ENCODE data around the gene COL26A1.

COL26A1 gene

DNA sequence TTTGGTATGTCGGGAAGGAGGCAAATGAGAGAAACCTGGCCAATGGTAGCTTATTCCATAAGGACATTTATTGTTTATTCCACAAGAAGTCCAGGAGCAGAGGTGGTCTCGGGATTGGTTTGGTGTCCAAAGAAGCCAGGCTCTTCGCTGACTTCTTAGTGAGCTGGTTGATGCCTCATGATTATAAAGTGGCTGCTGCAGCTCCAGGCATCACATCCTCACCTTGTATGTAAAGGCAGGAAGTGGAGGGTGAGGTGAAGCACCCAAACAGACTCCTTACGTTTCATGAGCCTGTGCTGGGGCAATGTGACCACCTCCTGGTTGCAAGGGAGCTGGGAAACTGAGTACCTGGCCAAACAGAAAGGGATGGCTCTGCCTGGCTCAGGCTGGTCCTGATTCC lies 174.0 kb downstream of the COL26A1 start:
- DNase-seq, result no peak

DNA sequence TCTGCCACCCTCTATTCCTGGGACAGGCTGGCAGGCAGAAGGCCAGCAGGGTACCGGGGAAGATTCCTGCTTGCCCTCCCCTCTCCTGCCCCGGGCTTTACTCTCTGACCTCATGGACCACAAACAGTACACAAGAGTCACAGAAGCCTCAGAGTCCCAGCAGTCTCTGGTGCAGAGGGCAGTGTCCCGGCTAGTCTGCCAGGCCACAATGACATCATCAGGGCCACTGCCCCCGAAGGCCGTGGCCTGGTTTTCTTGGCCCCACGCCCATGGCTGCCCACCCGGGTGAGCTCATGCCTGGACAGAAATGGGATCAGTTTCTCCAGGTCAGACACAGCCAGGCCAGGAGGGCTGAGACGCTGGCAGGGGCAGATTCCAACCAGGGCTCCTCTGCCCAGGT lies 174.5 kb downstream of the COL26A1 start:
- peak; percentile 62 for DNase-seq

DNA sequence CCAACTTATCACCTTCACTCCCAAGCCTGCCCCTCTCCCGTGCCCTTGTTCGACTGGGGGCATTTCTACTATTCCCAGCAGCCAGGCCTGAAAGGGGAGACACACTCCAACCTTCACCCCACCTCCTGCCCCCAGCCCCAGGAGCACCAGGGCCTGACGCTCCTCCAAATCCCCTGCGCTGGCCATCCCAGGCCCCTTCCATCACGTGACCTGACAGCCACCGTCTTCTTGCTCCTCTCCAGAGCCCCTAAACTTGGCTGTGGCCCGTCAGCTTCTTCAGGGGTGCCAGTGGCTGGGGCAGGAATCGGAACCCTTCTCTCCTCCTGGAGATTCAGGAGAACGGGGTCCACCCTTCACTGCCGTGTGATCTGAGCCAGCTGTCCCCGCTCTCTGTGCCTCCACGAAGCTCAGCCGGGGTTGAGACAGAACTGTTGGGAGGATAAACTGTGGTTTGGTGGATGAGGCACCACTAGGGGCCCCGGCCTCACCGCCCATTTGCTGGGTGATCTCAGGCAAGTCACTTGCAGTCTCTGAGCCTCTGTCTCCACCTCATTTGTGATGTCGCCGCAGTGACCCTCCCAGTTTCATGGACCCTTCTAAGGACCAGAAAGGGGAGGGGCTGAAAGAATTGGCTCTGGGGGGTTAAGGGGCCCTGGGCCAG lies 175.4 kb downstream of the COL26A1 start:
- no peak for DNase-seq

DNA sequence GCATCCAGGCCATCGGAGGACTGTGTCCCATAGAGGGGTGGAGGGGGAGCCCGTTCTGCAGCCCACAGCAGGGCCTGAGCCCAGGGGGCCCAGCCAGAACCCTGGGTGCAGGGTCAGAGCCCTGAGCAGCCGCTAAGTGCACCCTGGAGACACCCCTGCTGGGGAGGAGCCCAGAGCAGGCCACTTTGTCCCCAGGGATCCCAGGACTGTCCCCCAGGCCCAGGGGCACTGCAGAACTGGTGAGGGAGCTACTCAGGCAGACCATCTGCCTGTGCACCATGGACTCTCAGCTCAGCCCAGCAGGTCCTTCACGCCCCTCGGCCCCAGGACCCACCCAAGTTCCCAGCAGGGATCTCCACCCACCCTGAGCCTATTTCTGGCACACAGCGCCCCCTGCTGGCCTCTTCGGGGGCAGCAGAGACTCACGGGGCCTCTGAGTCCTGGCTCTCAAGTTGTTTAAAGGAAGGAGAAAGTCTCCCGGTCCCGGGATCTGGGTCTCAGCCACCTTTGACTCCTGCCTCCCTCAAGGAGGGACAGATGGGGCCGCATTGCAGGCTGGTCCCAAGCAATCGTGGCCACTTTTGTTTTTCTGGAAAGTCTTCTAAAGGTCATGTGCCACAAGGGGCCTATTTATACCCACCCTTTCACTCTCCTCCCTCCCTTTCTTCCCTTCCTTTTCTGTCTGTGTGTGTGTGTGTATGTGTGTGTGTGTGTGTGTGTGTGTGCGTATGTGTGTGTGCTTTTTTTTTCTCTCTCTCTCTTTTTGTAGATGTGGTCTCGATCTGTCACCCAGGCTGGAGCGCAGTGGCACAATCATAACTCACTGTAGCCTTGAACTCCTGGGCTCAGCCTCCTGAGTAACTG lies 176.2 kb downstream of the COL26A1 start:
- DNase-seq, result peak; percentile 72

DNA sequence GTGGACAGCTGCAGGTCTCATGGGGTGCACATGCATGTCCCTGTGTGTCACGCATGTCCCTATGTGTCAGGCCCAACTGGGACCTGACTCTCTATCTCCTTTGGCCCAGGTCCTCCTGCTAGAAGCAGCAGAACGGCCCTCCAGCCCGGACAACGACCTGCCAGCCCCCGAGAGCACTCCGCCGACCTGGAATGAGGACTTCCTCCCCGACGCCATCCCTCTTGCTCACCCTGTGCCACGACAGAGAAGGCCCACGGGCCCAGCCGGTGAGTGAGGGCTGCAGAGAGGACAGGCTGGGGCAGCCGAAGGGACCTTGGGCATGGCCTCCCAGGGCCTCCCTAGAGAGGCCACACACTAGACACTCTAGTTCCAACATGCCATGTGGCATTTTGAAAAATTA lies 177.1 kb downstream of the COL26A1 start:
- no peak for DNase-seq

DNA sequence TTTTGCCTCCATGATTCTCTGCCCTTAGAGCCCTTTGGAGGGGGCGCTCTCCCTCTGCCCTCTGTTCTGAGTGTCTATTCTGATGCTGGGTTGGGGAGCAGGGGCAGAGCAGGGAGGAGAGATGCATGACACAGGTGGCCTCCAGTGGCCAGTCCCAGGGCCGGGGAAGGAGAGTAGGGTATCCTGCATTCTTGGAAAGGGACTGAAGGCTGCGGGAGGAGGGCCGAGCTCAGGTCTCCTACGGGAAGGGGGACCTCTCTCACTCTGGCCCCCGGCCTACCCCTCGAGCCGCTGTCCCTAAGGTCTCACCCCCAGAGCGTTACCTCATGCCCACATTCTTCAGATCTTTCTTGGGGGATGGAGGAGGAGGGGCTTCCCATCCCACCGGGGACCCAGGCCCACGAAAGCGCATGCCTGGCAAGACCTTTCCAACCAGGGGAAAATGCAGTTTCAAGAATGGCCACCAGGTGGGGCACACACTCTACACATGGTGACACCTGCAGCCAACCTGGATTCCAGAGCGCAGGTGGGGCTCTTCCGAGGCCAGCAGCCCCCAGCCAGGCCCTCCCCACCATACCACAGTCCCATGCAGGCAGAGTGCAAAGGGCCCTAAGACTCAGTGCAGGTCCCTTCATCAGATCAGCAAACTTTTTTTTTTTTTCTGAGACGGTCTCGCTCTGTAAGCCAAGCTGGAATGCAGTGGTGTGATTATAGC lies 180.0 kb downstream of the COL26A1 start:
- peak; percentile 69 for DNase-seq

DNA sequence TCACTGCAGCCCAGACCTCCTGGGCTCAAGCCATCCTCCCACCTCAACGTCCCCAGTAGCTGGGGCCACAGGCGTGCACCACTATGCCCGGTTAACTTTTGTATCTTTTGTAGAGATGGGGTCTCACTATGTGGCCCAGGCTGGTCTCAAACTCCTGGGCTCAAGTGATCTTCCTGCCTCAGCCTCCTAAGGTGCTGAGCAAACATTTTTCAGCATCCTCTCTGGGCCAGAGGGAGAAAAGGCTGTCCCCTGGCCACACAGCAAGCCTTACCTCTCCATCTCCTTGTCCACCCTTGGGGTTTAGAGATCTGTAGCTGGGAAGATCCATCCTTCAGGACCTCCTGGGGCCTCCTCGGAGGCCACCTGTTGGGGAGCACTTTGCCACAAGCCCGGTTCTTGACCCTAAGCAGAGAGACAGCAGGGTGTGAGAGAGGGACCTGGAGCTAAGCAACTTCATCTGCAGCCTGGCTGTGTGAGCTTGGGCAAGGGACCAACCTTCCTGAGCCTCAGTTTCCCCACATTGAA lies 180.6 kb downstream of the COL26A1 start:
- no peak for DNase-seq

DNA sequence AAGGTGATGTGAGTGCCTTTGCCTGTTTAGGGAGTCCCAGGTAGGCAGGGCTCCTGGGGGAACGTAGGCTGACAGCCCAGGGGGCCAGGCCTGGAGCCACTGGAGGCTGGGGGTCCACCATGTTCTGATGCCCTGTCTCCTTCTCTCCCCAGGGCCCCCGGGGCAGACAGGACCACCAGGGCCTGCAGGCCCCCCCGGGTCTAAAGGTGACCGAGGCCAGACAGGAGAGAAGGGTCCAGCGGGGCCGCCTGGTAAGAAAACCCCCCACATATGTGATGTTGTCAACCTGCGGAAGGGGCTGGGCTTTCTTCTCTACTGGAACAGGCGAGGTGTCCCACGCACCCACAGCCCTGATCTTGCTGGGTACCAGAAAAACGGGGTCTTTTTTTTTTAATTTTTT lies 181.2 kb downstream of the COL26A1 start:
- no peak for DNase-seq

DNA sequence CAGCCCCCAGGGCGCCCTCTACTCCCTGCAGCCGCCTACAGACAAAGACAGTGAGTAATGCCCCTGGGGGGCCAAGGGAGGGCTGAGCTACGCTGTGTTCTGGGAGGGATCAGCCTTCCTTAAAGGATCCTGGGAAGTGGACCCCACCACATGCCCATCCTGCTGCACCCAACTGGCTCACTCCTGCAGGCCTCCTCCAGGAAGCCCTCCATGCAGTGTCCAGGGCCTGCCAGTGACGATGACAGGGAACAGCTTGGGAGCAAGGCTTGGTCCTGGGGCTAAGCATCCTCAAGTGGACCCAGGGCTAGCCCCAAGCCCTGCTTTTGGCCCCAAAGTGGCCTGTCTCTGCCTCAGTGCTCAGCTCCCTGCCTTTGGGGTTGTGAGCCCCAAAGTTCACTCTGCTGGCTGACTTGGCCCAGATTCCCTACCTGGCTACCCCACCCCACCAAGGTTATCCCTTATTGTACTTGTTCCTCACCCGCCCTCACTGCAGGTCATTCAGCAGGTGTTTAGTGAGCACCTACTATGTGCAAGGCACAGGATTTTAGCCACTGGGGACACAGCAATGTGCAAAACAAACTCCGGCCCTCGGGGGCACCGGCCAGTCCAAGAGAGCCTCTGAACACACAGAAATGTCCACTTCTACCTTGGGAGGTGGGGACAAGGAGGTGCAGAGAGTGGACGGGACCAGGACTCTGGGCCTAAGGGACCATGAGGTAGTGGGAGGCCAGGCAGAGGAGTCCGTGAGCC lies 182.9 kb downstream of the COL26A1 start:
- peak; percentile 3 for DNase-seq

DNA sequence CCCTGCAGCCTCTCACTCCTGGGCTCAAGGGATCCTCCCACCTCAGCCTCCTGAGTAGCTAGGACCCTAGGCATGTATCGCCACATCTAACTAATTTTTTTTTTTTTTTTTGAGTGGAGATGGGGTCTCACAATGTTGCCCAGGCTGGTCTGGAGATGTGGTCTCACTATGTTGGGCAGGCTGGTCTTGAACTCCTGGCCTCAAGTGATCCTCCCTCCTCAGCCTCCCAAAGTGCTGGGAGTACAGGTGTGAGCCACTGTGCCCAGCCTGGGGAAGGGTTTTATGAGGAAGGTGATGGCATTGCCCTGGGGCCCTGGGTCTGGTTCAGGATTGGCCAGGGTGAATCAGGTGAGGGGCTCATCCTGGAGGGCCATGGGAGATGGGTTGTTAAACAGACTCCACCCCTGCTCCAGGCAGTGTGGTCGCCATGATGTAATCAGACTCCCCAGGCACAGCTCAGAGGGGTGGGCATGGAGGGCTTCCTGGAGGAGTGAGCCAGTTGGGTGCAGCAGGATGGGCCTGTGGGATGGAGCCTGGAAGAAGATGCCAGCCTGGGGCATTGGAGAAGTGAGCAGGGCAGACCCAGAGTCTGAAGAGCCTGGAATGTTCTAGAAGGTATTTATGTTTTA lies 183.7 kb downstream of the COL26A1 start:
- peak; percentile 14 for DNase-seq

DNA sequence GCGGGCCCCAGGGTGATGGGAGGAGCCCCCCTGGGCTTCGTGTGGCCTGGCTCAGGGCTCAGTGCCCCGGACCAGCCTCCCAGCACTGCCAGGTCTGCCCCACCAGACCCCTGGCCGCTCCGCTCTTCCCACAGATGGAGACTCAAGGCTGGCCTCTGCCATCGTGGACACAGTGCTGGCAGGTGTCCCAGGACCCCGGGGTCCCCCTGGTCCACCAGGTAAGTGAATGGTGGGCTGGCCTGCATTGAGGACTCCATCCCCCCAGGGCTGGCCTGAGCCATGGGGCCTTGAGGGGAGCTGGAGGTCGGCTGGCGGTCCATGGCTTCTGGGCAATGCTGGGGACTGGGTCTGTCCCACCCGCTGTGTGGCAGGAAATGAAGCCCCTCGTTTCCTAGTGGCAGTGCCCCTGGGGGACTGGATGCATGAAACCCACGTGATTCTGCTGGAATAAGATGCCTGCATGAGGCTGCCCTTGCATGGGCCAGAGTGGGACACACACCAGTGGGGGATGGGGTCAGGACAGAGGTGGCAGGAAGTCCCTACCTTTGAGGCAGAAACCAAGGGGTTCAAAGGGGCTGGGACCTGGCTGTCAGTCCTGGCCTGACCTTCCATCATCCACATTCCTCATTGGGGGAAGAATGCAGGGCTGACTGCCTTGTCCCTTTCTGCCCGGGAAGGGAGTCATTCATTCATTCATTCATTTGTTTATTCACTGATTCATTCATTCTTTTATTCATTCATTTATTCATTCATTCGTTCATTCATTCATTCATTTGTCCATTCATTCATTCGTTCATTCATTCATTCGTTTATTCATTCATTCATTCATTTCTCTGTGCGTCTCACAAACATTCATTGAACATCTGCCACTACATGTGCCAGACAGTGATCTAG lies 184.6 kb downstream of the COL26A1 start:
- DNase-seq, result peak; percentile 13

DNA sequence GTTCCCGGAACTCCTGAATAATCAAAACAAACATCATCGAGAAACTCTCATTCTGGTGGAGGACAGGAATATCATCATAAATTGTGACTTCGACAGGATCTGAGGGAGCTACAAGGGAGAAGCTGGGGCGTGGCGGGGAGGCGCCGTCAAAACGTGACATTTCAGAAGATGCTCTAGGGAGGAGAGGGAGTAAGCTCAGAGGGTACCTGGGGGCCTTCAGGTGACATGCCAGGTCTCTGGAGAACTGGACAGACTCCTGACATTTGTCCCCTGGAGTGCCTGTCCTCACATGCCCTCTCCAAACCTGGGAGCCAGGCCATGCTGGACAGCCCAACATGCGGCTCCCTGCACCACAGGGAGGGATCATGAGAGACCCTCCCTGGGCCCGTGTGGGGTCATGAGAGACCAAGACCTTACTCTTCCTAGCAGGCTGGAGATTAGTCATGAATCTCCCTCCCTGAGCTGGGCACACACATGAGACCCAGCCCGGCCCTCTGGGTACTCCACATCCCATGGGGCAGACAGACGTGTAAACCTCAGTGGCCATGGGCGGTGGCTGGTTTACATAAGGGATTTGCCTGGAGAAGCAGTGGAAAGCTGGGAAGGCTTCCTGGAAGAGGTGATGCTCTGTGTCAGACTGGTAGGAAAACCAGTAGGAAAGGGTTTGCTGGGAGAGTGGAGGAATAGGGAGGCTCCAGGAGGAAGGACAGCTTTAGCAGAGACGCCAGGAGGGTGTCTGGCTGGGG lies 185.4 kb downstream of the COL26A1 start:
- peak; percentile 11 for DNase-seq

DNA sequence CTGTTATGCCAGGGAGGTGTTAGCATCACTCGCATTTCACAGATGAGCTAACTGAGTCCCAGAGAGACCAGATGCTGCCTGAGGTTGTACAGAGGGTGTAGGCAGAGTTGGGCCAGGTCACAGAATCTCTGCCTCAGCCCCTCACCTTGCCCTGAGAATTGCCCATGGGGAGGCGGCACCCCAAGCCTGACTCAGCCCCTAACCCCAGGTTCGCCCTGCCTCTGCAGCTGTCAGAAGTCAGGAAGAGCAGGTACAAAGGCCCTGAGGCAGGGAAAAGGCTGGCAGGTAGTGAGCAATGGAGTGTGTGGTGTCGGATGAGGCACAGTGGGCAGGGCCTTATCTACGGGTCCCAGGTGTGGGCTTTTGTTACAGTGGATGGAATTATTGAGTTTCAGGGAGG lies 187.1 kb downstream of the COL26A1 start:
- peak; percentile 2 for DNase-seq

DNA sequence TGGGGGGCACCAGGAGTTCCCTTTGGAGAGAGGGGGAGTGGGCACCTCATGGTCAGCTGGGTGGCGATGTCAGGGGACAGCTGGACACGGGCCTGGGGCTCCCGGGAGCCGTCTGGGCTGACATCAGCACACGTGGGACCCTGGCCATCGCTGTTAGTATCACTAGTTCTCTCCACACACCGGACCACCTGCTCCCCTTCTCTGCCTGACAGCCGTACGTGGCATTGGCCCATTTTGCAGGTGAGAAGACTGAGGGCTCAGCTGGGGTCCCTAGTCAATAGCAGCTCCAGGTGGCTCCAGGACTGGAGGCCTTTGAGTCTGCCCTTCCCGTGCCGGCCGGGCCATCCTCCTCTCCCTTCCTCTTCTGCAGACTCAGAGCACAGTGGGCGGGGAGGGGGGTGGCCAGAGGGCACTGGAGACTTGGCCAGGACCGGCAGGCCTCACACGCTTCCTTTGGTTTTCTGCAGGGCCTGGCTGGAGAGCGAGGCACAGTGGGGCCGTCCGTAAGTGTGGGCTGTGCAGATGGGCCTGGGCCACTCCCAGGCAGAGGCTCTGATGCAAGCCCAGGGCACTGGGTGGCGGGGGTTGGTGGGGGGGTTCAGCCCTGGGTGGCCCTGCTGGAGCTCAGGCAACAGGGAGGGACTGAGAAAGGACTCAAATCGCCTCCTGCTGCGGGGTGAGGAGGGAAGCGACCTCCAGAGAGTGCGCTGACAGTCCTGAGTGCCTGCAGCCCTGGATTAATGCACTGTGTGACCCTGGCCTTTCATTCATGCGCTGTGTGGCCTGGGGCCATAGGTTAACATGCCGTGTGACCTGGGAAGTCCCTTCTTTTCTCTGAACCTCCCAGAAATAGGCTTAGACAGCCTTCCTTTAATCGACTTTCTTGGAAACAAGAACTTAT lies 188.2 kb downstream of the COL26A1 start:
- peak; percentile 51 for DNase-seq

DNA sequence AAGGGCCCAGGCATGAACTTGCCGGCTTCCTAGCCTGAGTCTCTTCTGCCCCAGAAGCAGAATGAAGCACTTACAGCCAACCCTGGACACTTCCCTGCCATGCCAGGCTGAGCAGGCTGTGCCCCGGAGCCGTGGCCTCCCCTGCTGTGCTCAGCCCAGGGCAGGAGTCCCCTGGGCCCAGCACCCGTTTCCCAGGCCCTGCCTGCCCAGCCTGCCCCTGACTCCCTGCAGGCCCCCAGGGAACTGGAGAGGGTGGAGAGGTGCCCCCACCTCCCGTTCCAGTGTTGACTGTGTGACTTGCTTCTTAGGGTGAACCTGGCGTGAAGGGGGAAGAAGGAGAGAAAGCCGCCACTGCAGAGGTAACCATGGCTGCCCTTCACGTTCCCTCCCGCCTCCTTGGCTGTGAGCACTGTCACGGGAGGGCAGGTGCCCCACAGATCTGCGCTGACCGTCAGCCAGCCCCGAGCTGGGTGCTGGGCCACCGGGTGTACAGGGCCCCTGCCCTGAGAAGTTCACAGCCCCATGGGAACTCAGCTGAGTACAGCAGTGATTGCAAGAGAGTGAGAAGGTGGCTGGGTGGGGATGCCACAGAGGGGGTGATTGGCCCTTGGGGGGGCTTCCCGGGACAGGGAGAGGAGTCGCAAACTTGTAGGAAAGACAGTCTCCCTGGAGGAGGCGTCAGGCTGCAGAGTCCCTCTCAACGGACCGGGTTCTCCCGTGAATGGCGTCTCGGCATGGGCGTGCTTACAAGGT lies 190.5 kb downstream of the COL26A1 start:
- DNase-seq, result no peak

DNA sequence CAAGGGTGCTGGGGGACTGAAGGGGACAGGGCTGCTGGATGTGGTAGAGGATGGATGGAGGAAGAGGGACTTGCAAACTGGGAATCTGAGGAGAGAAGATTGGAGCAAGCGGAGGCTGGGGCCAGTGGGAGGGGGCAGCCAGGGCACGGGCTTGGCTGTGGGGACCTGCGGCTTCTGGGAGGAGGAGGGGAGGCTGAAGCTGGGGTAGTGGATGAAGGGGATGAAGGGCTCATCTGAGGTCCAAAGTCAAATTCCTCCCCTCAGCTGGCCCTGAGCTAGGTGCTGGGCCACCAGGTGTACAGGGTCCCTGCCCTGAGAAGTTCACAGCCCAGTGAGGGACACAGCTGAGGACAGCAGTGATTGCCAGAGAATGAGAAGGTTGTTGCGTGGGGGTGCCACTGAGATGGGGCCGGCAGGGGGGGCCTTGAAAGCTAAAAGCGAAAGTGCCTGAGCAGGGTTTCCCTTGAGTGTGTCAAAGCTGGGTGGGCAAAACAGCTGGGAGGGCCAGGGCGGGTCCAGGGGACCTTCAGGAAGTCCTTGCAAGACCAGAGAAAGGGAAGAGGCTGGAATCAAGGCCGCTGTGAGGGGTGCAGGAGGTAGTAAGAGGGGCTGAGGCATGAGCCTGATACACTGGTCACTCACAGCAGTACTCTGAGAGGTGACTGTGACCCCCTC lies 191.2 kb downstream of the COL26A1 start:
- DNase-seq, result no peak

DNA sequence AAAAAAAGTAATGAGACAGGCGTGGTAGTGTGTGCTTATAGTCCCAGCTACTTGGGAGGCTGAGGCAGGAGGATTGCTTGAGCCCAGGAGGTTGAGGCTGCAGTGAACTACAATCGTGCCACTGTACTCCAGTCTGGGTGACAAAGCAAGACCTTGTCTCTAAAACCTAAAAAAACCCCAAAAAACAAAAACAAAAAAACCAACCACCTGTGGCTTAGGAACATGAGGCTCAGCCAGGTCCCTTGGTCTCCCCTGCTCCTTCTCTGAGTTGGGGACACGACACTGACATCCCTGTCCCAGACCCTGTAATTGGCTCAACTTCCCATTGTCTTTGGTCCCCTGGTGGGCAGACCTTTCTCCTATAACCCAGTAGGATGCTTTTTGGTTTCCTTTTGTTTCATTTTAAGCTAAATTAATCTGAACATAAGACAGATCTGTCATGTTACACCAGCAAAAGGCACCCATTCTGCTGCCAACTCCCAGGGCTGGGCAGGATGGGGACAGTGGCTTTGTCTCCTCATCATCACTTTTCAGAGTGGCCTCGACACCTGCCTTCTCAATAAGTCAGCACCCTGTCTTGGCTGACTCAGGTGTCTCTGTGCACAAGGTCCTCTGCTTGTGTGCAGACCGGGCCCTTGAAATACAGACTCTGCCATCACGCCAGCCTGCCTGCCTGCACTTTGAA lies 192.1 kb downstream of the COL26A1 start:
- no peak for DNase-seq

Data from femur (tissue), 1 donor.